GM12801 (cell line): ENCODE results near the gene TENT4B.

Experiments used
- TF ChIP-seq, protein P1 (sequence below): IDR thresholded peaks from one replicate; pipeline ENCODE4 v1.5.1; 2011; ENCODE audit warnings: control low read depth; ENCODE audit not compliant: insufficient read length; ENCODE audit errors: extremely low read depth

Gene TENT4B

DNA sequence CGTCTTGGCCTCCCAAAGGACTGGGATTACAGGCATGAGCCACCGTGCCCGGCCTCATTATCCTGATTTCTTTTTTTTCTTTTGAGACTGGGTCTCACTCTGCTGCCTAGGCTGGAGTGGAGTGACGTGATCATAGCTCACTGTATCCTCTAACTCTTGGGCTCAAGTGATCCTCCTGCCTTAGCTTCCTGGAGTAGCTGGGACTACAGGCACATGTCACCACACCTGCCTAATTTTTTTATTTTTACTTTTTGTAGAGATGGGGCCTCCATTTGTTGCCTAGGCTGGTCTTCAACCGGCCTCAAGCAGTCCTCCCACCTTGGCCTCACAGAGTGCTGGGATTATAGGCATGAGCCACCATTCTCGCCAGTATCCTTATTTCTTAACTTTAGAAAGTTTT lies 3.5 kb downstream of the TENT4B start:
- TF ChIP-seq, protein P1, sequence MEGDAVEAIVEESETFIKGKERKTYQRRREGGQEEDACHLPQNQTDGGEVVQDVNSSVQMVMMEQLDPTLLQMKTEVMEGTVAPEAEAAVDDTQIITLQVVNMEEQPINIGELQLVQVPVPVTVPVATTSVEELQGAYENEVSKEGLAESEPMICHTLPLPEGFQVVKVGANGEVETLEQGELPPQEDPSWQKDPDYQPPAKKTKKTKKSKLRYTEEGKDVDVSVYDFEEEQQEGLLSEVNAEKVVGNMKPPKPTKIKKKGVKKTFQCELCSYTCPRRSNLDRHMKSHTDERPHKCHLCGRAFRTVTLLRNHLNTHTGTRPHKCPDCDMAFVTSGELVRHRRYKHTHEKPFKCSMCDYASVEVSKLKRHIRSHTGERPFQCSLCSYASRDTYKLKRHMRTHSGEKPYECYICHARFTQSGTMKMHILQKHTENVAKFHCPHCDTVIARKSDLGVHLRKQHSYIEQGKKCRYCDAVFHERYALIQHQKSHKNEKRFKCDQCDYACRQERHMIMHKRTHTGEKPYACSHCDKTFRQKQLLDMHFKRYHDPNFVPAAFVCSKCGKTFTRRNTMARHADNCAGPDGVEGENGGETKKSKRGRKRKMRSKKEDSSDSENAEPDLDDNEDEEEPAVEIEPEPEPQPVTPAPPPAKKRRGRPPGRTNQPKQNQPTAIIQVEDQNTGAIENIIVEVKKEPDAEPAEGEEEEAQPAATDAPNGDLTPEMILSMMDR, result no peak

DNA sequence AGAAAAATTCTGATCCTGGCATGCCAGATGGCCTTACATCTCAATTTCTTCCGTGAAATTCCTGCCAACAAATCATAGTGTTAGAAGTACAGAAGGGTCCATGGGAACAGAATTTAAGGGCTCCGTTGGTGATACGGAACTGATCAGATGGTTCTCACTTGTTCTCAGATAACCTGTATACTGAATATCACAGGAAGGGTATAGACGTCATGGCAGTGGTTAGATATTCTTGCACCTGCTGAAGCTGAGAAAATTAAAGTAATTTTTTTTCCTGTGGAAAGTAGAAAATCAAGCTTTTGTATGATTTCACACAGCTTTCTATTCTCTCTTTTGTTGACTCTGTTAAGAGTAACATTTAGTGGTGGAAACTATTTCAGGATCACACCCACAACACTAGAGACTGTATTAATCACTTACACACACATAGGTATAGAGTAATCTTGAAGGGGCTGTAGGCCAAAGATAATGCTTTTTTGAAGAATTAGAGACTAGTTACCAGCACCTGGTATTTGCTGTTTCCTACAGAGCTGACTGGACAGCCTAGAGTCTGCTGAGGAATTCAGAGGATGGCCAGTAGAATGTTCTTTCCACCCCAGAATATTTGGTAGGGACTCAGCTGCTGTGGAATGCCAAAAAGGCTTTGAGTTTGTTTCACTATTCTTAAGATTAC lies 7.5 kb downstream of the TENT4B start:
- TF ChIP-seq, protein P1, result no peak

DNA sequence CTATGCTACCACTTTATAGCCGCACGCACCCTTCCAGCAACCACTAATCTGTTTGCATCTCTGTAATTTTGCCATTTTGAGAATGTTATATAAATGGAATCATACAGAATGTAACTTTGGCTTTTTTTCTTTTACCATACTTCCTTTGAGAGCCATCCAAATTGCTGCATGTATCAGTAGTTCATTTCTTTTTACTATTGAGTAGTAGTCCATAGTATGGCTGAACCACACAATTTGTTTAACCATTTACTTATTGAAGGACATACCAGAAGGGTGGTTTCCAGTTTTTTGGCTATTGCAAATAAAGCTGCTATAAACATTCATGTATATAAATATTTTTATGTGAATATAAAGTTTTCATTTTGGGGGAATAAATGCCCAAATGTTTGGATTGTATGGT lies 8.8 kb downstream of the TENT4B start:
- TF ChIP-seq, protein P1, result no peak

DNA sequence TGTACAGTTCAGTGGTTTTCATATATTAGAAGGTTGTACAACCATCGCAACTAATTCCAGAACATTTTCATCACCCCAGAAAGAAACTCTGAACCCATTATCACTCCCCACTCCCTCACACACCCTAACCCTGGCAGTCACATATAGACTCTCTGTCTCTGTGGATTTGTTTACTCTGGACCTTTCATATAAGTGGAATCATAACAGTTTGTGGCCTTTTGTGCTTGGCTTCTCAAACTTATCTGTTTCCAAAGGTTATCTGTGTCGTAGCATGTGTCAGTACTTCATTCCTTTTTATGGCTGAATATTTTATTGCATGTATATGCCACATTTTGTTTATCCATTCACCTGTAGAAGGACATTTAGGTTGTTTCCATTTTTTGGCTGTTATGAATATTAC lies 12.4 kb downstream of the TENT4B start:
- TF ChIP-seq, protein P1, result no peak

DNA sequence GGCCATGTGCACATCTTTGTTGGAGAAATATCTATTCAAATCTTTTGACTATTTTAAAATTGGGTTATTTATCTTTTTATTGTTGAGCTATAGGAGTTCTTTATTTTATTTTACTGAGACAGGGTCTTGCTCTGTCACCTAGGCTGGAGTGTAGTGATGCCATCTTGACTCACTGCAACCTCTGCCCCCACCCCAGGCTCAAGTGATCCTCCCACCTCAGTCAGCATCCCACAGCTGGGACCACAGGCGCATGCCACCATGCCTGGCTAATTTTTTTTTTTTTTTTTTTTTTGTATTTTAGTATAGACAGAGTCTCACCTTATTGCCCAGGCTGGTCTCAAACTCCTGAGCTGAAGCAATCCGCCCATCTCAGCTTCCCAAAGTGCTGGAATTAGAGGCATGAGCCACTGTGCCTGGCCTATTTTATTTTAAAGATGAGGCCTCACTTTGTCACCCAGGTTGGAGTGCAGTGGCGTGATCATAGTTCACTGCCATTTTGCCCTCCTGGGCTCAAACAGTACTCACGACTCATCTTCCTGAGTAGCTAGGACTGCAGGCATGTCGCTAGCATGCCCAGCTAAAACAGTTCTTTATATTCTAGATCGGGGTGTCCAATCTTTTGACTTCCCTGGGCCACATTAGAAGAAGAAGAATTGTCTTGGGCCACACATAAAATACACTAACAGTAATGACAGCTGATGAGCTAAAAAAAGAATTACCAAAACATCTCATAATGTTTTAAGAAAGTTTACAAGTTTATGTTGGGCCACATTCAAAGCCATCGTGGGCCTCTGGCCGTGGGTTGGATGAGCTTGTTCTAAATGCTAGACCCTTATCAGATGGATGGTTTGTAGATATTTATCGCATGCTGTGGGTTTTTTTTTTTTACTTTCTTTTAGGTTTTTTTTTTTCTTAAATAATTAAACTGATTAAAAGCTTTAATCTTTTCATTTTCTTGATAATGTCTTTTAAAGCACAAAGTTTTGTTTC lies 13.7 kb downstream of the TENT4B start:
- TF ChIP-seq, protein P1, result no peak

DNA sequence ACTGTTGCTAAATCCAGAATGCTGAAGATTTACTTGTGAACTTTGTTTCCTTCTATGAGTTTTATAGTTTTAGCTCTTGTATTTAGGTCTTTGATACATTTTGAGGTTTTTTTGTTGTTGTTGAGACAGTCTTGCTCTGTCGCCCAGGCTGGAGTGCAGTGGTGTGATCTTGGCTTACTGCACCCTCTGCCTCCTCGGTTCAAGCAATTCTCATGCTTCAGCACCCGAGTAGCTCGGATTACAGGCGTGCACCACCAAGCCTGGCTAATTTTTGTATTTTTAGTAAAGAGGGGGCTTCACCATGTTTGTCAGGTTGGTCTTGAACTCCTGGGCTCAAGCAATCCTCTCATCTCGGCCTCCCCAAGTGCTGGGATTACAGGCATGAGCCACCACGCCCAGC lies 14.4 kb downstream of the TENT4B start:
- TF ChIP-seq, protein P1, result no peak

DNA sequence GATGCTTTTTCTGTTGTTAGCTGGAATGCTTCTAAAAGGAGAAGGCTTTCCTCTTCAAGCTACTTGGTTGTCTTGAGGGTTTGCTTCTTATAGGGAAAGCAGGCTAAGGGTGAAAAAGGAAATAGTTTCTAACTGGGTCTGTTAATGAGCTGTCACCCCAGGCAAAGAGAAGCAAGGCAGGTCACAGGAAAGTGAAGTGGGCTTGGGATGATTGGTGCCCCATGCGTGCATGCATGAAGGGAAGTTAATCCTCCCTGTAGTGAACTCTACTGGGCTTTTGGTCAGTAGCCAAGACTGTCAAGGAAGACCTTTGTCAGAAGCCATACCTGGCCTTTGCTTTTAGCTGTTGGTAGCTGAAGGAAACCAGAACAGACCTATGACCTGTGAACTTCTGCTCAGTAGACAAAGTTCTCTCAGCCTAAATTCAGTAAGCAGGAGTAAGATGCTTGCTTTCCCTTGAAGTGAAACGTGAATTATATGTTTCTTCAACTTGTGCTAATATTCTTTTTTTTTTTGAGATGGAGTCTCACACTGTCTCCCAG lies 16.5 kb downstream of the TENT4B start:
- TF ChIP-seq, protein P1, result no peak
